GM21786 (cell line): ENCODE results near the gene HMCN2.

ENCODE experiments used
- ATAC-seq: cut with Tn5 transposase; IDR thresholded peaks from one replicate; pipeline ENCODE4 v1.9.1; 2021; ENCODE audit not compliant: unreplicated experiment

Gene HMCN2

DNA sequence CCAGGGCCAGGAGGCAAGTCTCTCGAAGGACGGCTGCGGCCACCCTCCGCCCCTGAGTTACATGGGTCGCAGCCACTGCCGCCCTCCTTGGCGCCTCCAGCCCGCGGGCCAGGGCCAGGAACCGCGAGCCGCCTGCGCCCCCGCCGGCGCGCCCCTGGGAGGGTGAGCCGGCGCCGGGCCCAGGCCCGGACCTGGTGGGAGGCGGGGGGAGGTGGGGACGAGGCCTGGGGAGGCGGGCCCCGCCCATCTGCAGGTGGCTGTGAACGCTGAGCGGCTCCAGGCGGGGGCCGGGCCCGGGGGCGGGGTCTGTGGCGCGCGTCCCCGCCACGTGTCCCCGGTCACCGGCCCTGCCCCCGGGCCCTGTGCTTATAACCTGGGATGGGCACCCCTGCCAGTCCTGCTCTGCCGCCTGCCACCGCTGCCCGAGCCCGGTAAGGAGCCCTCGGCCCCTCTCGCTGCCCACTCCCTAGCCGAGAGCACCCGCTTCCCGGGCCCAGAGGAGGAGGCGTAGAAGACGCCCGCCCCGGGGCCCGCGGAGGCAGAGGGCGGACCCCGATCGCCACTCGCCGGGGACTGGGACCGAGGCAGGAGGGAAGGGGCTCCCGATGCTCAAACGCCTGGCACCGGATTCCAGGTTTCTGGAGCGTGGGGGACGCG lies 179.1 kb downstream of the HMCN2 start, which contains the start of gene ASS1:
ASS1 (plus strand) TSS at position 397 of the 657 bp plus-strand sequence. CDS start 7,268 bp downstream, outside the sequence.
- no peak for ATAC-seq

DNA sequence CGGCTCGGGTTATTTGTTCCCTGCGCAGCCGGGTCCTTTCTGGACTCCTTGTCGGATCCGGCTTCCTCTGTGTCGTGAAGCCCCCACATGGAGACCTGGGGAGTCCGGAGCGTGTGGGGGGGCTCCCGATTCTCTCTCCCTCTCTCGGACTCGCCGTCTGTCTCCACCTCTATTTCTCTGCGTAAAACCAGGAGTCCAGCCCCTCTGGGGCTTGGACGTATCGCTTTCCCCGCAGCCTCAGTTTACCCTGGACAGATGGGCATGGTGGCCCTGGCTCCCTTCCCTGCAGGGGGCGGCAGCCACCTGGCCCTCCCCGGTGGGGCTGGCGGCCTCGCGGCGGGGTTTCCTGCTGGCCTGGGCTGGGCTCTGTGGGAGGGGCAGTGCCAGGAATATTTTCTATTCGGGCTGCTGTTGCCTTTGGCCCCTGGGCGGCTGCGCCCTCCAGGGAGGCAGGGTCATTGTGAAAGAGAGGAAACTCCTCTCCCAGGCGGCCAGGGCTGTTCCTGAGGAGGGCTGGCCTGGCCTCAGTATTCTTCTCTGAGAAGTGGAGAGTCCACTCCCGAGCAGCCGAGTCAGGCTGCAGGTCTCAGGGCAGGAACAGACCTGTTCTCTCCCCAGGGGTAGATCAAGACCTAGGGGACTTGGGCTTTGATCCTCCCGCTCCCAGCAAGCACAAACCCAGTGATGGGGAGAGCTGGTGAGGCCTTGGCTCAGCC lies 179.9 kb downstream of the HMCN2 start:
- no peak for ATAC-seq

DNA sequence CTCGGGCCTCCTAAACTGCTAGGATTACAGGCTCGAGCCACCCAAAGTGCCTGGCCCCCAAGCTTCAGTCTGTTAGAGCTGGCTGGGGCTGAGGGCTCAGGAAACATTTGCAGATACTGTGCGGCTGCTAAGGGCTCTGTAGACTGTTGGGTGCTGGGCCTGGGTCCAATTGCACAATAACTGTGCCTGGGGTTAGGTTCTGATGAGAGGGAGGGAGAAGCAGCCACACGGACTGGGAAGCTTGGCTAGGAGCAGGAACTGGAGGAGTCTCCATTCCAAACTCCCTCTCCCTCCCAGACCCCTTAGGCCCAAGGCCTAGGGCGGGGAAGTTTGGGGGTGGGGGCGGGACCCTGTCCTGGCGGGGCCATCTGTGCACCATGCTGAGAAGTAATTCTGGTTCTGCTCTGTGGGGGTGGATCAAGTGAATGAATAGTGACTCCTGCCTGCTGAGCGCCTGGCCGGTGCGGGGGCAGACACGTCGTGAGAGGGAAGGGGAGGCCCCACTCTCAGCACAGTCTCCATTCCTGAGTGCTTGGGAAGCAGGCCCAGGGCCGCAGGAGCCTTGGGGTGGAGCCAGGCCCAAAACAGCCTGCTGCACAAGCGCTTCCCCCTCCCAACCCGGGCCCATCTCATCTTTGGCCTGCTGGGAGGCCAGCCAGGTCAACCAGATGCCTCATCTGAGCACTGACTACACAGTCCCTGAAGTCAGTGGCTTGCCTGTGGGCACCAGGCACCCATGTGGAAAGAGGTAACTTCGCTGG lies 180.7 kb downstream of the HMCN2 start:
- ATAC-seq: no peak

DNA sequence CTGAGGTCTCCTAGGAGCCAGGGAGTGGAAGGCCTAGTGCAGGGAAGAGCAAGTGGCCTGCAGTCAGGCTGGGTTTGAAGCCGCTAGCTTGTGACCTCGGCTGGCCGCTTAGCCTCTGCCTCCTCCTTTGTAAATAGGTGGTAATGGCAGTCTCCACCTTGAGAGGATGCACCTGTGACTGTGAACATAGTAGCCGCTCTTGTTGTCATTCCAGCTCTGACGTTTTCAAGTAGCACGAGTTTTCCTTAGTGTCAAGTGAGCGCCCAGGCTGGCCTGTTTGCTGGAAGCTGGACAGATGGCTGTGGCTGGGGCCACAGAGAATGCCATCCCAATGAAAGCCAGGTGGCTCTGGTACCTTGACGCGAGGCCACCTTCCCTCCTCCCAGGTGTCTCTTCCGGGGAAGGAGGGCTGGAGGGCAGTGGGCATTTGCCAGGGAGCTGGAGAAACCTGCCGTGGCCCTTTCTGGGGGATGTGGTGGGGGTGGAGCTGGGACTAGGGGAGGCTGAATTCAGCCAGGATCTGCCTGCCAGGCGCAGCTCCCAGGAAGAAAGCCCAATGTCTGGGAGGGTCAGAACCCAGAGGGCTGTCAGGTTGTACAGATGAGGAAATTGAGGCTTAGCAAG lies 181.7 kb downstream of the HMCN2 start:
- no peak for ATAC-seq

DNA sequence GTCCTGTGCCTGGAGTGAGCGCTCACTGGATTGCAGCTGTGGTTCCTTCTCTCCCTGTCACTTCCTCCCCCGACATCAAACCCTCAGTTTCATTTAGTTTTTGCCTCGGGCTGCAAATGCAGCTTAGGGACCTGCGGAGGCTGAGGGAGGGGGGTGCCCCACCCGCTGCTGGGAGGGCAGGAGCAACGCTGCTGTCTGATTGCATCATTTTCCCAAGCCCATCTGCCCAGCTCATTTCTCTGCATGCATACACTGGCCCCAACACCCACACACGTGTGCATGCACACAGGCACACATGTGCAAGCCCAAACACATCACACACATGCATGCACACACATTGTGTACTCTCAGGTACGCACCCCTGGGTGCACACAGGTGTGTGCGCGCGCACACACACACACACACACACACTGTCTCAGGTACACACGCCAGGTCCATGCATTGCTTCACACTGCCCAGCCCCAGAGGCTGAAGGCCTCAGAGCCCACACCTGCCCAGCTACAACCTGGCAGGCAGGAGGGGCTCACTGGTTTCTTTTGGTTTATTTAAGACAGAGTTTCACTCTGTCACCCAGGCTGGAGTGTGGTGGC lies 182.6 kb downstream of the HMCN2 start:
- no peak for ATAC-seq

DNA sequence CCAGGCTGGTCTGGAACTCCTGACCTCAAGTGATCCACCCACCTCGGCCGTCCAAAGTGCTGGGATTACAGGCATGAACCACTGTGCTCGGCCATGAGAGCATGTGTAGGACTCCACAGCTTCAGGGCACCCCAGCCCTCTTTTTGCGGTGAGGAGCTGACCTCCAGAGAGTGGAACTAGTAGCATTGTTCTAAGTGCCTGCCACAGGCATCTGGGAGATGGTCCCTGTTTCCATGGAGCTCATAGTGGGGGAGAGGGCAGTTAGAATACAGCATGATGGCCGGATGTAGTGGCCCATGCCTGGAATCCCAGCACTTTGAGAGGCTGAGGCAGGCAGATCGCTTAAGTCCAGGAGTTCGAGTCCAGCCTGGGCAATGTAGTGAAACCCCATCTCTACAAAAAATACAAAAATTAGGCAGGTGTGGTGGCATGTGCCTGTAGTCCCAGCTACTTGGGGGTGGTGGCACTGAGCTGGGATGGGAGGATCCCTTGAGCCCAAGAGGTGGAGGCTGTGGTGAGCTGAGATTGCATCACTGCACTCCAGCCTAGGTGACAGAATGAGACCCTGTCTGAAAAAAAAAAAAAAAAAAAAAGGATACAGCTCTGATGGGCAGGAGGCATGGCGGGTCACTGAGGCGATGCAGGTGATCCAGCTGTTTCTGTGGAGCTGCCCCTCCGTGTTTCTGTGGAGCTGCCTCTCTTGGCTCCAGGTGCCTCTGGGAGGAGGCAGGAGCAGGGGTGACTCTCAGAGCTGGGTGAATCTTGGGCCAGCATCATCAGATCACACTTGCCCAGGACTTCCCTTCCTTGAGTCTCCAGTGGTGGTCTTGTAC lies 183.4 kb downstream of the HMCN2 start:
- no peak for ATAC-seq

DNA sequence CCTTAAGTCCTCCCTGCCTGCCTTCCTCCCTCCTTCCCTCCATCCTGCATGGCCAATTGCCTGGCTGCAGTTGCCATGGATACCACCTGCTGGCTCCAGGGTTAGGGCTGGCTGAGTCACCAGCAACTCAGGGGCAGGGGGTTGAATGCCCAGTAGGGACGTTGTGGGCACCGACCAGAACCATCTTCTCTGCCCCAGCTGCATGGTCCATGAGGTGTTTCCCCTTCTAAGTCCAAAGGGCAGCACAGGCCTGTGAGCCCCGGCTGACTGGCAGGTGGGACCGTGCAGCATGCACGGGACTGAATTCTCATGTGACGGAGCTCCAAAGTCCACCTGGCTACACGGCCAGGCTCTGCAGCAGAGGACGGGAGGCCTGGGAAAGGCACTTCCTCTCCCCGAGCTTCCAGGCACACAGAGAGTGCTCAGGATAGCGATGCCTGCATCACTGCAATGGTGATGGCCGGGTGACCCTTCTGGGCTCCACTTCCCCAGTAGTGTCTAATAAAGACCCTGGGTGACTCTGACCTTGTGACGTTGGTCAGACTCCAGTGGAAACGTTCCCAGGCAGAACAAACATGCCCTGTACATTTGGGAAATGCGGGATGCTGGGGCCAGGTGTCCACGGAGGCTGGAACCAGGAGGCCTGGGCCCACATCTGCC lies 184.9 kb downstream of the HMCN2 start:
- no peak for ATAC-seq

DNA sequence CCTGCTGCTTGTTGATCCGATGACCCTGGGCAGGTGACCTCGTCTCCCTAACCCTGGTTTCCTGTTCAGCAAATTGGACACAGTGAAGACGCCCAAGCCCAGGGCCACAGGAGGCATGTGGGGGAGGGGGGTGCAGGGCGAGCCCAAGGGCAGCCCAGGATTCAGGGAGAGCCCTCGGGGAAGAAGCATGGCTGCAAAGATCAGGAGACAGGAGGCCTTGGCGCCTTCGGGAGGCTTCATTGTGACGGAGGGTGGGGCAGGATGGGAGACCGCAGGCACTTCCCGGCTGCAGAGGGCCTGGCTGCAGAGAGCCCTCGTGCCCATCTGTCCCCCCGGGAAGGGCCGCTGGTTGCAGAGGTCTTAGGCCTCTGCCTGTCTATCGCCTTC lies 185.4 kb downstream of the HMCN2 start:
- ATAC-seq: no peak

DNA sequence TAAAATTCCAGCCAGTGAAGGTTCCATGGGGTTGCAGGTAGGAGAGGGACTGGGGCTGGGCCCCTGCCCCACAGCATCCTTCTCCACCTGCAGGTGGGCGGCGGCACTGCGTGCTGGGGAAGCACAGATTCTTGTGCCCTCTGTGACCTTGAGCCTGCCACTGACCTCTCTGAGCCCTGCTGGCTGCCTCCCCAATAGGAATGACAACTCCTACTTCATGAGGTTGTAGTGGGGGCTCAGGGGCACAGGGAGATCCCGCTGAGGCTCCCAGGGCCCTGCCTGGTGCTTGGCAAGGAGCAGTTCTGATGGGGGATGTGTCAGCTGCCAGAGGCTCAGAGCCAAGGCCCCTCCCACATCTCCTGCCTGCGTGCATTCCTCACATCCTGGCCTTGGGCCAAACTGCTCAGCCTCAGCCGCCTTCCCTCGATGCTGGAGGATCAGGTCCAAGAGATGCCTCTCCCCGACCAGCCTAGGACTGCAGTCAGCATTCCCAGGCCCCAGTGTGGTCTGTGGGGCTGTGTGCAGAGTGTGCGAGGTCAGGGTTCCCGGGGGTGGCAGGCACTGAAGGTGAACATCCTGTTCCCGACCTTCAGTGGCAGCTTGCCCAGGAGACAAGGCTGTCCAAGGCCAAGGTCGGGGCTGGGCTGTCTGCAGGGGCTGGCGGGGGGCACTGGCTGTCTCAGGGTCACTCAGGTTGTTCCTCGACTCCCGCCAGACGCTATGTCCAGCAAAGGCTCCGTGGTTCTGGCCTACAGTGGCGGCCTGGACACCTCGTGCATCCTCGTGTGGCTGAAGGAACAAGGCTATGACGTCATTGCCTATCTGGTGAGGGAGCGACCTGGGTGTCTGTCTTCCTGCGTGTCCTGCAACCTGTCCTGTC lies 186.2 kb downstream of the HMCN2 start:
- ATAC-seq: no peak

DNA sequence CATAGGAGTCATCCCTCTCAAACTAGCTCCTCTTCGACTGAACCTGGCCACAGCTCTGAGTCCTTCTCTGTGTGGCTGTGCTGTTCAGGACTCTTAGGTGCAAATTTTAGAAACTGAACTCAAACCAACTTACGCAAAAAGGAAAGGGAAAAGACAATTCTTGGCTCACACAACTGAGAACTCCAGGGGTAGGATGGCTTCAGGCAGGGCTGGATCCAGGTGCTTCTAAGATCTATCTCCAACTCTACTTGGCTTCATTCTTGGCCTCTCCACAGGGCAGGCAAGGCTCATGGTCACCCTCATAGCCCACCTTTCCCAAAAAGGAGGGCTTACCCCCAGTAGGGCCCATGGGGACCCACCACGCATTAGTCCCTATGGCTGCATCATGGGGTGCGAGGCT lies 187.3 kb downstream of the HMCN2 start:
- ATAC-seq: no peak

DNA sequence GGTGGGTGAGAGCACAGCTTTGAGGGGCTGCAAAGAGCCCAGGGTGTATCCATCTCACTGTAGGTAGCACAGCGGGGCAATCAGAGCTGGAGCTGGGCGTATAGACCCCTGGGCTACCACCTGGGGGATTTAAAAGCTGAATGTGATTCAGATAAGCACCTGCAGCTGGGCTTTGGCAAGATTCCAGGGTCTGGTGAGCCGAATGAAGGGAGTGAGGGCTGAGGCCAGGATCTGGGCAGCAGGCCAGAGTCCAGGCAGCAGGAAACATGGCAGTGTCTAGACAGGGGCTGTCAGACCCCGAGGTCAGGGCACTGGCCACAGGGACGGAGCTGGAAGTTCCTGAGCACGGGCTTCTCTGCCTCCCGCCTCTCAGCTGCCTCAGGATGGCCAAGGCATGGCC lies 187.9 kb downstream of the HMCN2 start:
- no peak for ATAC-seq

DNA sequence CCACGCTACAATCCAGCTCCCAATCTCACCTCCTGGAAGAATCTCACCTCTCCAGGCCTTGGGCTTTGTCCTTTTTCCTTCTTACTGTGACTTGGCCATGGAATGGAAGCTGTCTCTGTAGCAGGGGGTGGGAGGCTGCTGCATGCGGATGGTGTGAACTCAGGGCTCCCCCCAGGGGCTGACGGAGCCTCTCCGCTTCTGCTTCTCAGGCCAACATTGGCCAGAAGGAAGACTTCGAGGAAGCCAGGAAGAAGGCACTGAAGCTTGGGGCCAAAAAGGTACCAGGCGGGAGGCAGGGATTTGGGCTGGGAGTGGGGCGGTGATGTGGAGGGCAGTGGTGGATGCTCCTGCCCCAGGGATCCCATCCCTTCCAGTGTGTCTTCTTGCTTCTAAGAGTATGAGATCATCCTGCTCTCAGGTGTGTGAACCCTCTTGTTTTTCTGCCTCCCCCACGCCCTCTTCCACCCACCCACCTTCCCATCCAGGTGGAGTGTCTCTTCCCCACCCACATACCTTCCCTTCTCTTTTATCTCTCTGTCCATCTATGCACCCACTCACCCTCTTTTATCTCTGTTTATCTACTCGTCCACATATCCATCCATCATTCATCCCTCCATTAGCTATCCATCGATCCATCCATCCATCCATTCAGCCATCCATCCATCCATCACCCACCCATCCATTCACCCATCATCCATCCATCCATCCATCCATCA lies 188.7 kb downstream of the HMCN2 start:
- no peak for ATAC-seq

DNA sequence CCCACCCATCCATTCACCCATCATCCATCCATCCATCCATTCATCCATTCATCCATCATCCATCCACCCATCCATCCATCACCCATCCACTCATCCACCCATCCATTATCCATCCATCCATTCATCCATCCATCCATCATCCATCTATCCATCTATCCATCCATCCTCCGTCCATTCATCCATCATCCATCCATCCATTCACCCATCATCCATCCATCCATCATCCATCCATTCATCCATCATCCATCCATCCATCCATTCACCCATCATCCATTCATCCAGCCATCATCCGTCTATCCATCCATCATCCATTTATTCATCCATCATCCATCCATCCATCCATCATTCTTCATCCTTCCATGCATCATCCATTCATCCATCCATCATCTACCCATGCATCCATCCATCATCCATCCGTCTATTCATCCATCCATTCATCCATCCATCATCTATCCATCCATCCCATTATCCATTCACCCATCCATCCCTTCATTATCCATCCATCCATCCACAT lies 189.3 kb downstream of the HMCN2 start:
- no peak for ATAC-seq

DNA sequence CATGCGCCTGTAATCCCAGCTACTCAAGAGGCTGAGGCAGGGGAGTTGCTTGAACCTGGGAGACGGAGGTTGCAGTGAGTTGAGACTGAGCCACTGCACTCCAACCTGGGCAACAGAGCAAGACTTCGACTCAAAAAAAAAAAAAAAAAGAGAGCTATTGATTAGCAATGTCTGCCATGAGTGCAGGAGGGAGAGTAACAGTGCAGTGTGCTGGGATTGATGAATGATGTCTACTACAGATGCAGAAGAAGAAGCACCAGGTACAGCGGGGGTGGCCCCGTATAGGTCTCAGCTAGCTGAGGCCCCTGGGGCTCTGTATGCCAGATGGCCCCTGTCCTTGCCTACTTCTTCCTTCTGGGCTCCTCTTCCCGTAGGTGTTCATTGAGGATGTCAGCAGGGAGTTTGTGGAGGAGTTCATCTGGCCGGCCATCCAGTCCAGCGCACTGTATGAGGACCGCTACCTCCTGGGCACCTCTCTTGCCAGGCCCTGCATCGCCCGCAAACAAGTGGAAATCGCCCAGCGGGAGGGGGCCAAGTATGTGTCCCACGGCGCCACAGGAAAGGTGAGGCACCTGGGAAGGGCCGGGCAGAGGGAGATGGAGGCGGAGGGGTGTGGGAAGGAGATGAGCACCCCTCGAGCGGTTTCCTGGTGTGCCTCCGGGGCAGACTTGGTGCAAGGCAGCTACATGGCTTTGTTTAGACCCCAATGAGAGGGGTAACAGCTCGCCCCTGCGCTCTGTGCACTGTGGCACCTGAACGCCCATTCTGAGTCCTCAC lies 192.7 kb downstream of the HMCN2 start:
- ATAC-seq: no peak

DNA sequence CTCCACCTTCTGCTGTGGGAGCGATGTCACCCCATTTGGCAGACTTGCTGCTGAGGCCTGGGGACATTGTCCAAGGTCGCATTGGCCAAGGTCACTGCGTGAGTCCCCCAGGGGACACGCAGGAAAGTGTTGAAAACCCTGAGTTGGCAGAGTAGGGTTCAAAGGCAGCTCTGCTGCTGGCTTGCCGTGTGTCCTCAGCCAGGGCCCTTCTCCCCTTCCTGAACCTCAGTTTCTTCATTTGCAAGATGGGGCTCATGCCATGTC lies 193.2 kb downstream of the HMCN2 start:
- ATAC-seq: no peak

DNA sequence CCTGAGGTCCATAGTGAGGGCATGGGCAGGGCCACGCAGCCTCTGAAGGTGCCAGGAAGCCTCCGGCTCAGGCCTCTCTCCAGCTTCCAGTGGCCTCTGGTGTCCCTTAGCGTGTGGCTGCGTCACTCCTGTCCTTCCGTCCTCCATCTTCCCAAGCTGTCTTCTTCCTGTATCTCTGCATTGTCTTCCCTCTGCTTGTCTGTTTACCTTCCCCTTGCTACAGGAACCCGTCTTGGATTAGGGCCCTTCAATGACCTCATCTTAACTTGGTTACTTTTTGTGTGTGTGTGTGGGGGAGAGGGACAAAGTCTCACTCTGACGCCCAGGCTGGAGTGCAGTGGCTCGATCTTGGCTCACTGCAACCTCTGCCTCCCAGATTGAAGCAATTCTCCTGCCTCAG lies 193.6 kb downstream of the HMCN2 start:
- ATAC-seq: no peak

DNA sequence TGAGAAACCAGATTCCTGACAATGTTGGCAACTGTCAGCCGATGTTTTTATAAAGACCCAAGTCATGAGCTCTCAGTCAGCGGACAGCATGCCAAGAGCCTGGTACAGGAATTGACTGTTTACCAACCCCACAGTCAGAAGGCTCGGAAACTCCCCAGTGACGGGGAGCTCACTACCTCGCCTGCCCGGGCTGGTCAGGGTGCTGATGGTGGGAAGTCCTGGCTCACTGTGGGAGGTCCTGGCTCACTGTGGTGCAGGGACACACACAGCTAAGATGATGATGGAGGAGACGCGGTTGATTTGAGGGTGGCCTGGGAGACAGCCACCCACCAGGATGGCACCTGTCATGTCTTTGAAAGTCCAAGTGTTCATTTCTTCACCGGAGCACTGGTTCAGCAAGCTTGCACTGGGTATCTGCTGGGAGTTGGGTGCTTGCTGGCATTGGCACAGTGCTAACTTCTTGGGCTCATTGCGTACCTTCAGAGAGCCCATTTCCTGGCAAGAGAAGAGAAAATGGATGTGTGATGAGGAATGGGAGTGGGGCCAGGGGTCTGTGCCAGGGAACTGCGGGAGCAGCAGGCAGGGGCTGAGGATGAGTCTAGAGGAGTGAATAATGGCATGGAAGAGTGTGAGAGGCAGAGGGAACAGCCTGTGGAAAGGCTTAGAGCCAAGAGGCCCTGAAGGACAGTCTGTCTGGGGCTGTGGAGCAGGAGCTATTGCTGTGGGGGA lies 194.5 kb downstream of the HMCN2 start:
- no peak for ATAC-seq
